VCaP (cell line): ENCODE measurements around the gene ITGAD.

Source experiments
- H3K27ac ChIP-seq: fragments of 450-650 bp; 2 replicates; pipeline ENCODE4 v1.5.1; 2017
- TF ChIP-seq, protein P1 (sequence below): fragments of 450-650 bp; conservative IDR thresholded peaks from 2 replicates; pipeline ENCODE4 v1.5.1; 2017; ENCODE audit warnings: mild to moderate bottlenecking, moderate library complexity

ITGAD gene

DNA sequence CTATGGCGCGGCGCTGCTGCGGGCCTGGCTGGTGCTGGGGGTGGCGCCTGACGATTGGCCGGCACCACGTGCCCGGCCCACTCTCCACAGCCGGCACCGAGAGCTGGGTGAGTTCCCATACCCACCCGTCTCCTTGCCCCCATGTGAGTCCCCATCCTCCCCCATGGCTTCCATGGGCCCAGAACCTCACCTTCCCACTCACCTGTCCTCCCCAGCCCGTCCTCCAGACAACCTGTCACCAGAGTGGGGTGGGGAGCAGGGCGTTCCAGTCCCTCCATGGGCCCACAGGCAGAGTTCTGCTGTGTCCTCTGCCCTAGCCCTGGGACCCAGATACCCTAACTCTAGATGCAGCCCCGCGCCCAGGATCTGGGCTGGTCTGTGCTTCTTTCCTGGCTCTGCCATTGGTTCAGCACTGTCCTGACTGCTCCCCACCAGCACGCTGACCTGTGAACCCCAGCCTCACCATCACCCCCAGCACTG lies 71.7 kb downstream of the ITGAD start:
- H3K27ac ChIP-seq = no peak overlapping the region
- TF ChIP-seq, protein P1, sequence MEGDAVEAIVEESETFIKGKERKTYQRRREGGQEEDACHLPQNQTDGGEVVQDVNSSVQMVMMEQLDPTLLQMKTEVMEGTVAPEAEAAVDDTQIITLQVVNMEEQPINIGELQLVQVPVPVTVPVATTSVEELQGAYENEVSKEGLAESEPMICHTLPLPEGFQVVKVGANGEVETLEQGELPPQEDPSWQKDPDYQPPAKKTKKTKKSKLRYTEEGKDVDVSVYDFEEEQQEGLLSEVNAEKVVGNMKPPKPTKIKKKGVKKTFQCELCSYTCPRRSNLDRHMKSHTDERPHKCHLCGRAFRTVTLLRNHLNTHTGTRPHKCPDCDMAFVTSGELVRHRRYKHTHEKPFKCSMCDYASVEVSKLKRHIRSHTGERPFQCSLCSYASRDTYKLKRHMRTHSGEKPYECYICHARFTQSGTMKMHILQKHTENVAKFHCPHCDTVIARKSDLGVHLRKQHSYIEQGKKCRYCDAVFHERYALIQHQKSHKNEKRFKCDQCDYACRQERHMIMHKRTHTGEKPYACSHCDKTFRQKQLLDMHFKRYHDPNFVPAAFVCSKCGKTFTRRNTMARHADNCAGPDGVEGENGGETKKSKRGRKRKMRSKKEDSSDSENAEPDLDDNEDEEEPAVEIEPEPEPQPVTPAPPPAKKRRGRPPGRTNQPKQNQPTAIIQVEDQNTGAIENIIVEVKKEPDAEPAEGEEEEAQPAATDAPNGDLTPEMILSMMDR = no peak

DNA sequence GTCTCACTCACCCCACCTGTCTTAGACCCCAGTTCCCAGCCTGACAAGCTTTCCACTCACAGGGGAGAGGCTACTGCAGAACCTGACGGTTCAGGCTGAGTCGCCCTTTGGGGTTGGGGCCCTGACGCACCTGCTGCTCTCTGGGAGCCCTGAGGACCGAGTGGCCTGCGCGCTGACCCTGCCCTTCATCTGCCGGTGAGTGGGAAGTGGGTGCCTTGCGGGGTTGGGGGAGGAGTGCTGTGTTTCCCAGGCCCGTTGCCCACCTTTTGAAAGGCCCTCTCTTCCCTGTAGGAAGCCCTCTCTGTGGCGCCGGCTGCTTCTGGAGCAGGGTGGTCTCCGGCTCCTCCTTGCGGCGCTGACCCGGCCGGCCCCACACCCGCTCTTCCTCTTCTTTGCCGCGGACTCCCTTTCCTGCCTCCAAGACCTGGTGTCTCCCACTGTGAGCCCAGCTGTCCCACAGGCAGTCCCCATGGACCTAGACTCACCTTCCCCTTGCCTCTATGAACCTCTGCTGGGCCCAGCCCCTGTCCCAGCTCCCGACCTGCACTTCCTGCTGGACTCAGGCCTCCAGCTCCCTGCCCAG lies 72.7 kb downstream of the ITGAD start:
- H3K27ac ChIP-seq = no peak overlapping the region
- TF ChIP-seq, protein P1 = no peak

DNA sequence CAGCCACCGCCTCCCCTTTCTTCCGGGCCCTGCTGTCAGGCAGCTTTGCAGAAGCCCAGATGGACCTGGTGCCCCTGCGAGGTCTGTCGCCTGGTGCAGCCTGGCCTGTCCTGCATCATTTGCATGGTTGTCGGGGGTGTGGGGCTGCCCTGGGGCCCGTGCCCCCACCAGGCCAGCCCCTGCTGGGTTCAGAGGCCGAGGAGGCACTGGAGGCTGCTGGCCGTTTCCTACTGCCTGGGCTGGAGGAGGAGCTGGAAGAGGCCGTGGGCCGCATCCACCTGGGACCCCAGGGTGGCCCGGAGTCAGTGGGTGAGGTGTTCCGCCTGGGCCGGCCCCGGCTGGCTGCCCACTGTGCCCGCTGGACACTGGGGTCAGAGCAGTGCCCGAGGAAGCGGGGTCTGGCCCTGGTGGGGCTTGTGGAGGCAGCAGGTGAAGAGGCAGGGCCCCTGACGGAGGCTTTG lies 73.3 kb downstream of the ITGAD start:
- H3K27ac ChIP-seq = no peak overlapping the region

DNA sequence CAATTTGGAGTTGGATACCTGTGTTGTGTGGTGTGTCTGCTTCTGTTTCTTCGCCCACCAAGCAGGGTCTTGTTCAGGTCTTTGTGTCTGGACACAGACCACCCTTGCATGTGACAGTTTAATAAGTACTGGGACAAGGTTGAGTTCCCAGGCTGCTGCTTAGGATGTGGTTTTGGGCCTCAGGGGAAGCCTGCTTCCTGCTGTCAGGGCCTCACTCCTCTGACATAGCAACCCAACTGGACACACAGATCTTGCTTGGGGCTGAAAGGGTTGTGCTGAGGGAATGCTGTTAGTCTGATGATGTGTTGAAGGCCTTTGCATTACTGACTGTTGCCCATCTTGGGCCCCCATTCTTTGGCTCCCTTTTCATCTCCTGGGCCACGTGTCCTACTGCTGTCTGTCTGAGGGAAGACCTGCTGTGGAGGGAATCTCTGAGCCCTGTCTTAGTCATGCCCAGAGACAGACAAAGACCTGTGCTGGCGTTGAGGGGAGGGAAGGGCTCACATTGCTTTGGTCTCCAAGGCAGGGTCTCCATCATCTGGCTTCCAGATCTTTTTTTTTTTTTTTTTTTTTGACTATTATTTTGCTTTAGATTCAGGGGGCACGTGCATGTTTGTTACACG lies 74.1 kb downstream of the ITGAD start:
- no peak overlapping the region for H3K27ac ChIP-seq
- TF ChIP-seq, protein P1 = no peak

More for the DNA sequence above, 73.3 kb downstream of the ITGAD start:
- TF ChIP-seq, protein P1 = no peak

DNA sequence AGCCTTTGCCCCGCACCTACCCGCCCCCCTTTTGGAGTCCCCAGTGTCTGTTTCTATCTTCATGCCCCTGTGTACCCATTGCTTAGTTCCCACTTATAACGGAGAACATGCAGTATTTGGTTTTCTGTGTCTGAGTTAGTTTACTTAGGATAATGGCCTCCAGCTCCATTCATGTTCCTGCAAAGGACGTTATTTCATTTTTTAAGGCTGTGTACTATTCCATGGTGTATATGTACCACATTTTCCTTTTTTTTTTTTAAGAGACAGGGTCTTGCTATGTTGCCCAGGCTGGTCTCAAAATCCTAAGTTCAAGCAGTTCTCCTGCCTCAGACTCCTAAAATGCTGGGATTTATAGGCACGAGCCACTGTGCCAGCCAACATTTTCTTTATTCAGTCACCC lies 74.7 kb downstream of the ITGAD start:
- TF ChIP-seq, protein P1 = no peak
- H3K27ac ChIP-seq = no peak overlapping the region

DNA sequence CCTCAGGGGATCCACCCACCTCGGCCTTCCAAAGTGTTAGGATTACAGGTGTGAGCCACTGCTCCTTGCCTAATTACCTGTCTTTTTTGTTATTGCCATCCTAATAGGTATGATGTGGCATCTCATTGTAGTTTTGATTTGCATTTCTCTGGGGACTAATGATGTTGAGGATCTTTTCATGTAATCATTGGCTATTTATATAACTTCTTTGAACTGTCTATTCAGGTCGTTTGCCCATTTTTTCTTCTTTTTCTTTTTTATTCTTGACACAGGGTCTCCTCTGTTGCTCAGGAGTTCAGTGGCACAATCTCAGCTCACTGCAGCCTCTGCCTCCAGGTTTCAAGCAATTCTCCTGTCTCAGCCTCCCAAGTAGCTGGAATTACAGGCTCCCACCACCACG lies 77.5 kb downstream of the ITGAD start:
- TF ChIP-seq, protein P1 = no peak
- no peak overlapping the region for H3K27ac ChIP-seq

DNA sequence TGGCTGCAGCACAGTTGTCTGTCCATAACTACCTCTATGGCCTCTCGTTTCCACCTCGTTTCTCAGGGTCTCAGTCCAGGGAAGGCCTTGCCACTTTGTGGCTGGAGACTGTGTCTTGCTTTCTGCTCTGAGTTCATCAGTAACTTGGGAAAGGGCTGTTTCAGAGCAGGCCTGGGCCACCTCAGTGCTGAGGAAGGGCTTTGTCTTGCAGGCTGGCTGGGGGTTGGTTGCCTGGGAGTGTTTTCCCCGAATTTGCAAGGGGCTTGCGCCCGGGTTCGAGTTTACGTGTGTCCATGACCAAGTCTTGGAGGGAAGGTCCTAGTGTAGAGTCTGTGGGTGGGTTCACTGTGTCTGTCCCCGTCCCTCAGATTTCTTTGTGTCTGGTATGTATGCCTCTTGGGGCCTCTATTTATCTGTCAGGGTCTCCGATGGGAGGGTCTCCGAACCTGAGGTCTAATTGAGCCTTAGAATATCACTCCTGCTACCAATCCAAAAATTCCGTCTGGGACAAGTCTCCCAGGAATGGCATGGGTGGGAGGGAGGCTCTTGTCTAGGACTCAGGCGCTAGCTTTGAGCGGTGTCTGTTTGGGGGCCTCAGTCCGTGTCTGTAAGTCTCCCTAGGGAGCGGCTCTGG lies 78.2 kb downstream of the ITGAD start:
- H3K27ac ChIP-seq = no peak overlapping the region

More for the DNA sequence above, 78.2 kb downstream of the ITGAD start:
- TF ChIP-seq, protein P1 = no peak
